T-helper 2 cell (primary cell): ENCODE measurements around the gene BAIAP2L1.
A peak's percentile ranks its signal among the peaks of the same experiment; 100 is the strongest.
"Not testable (repeated sequence)": the region's sequence is repeated elsewhere in the genome, so short reads cannot be mapped to it uniquely, and the experiment has no call there.

Experiments used
- DNase-seq, 5 experiments: peaks; one replicate each; pipeline versions ENCODE4 v3.0.0 to v3.0.0-alpha.2; 2012 to 2022
- total RNA-seq, 2 donors: gene quantifications; one replicate each; lab custom pipeline; 2026; lab: John Stamatoyannopoulos, UW

Gene BAIAP2L1, protein sequence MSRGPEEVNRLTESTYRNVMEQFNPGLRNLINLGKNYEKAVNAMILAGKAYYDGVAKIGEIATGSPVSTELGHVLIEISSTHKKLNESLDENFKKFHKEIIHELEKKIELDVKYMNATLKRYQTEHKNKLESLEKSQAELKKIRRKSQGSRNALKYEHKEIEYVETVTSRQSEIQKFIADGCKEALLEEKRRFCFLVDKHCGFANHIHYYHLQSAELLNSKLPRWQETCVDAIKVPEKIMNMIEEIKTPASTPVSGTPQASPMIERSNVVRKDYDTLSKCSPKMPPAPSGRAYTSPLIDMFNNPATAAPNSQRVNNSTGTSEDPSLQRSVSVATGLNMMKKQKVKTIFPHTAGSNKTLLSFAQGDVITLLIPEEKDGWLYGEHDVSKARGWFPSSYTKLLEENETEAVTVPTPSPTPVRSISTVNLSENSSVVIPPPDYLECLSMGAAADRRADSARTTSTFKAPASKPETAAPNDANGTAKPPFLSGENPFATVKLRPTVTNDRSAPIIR
- total RNA-seq, result 1.6 to 2.2 reads per million in 2 donors

DNA sequence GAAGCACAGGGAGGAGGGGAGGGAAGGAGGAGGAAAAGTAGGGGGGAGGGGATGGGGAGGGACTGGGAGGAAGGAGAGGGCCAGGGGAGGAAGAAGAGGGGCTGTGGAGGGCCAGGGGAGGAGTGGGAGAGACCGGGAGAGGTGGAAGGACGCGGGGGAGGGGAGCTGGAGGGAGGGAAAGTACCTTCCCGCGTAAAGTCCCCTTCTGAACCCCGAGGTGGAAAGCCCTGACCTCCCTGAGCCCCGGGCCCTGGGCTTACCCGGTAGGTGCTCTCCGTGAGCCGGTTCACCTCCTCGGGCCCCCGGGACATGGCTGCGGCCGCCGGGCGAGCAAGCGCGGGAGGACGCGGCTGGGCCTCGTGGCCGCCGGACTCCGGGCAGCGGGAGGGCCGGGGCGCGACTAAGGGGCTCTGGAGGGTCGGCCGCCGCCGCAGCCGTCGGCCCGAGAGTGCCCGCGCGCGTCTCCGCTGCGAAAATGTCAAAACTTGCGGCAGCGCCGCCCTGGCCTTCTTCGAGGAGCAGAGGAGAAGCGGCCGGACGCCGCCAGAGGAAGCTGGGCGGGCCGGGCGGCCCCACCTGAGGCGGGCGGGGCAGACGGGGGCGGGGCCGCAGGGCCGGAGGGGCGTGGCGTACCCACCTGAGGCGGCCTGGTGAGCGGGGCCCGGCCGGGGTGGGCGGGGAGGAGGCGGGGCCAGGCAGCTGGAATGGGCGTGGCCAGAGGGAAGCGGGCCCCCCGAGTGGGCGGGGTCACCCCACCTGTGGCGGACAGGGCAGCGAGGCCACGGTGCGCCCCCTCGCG, at the start of gene BAIAP2L1:
Gene BAIAP2L1, minus strand, starts transcription at position 549 of the 799 bp plus-strand sequence. Its CDS starts 238 bp downstream, at position 311.
- peak; percentile 44 to 77 (median 61) for DNase-seq

DNA sequence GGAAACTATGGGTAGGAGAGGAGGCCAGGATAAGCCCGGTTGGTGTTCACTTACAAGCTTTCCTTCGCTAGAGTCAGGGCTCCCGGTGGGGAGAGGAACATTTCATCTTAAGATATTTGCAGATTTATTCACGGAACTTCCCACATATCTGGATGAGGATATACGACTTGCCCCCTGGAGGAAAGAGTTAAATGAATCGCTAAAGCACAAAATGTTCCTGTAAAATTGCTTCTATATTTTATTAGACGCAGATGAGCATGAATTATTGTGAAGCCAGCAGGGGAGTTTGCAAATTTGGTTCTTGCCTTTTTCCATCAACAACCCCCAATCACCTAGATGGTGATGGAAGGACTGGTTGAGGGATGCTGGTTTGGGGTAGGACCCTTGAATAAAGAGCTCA, 47.9 kb upstream of the BAIAP2L1 start:
- no peak for DNase-seq

DNA sequence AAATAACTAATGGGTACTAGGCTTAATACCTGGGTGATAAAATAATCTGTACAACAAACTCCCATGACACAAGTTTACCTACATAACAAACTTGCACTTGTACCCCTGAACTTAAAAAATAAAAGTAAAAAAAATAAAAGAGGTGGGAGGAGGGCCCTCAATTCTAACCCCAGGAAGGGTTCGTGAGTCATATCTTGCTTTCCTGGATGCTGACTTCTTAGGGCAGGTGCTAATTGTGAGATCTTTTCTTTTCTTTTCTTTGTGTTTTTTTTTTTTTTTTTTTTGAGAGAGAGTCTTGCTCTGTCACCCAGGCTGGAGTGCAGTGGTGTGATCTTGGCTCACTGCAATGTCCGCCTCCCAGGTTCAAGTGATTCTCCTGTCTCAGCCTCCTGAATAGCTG, 40.1 kb upstream of the BAIAP2L1 start:
- peak in 1 of 5 experiments; percentile 46 for DNase-seq

DNA sequence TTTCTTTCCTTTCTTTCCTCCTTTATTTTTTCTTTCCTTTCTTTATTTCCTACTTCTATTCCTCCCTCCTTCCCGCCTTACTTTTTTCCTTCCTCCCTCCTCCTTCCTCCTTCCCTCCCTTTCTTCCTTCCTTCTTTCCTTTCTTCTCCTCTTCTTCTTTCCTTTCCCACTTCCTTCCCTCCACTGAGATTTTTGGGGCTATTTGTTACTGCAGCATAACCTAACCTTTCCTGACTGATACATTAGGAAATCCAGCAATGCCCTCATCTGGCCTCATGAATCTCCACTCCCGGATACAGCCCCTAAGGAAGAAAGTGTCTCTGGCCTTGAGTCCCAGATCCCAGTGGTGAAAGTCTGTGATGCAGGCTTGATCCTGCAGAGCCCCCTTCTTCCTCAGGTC, 38.6 kb upstream of the BAIAP2L1 start:
- DNase-seq, result no peak

DNA sequence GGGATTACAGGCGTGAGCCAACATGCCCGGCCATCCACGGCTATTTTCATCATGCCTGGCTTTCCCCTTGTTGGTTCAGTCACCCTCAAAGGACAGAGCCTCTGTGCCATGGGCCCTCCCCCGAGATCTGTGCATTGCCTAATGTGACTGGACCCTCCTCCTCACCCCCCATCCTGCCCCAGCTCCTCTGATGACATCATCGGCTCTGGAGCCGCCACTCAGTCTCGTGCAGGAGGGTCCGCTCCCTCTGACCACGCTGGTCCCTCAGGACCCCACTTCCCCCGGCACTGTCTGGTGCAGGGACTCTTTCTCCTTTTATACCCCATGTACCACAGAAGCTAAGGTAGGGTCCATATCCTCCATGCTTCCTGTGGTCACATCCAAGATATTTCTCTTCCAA, 33.2 kb upstream of the BAIAP2L1 start:
- DNase-seq, result no peak

DNA sequence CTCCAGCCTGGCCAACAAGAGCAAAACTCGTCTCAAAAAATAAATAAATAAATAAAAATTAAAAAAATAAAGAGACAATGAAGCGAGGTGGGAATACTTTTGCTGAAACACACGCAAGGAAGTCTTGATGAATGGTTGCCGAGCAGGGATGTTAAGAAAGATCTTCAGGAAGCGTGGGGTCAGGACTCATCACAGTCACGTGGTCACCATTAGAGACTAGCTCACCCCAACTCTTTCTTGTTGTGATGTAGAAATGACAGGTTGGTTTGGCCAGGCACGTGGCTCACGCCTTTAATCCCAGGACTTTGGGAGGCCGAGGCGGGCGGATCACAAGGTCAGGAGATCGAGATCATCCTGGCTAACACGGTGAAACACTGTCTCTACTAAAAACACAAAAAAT, 28.9 kb upstream of the BAIAP2L1 start:
- no peak for DNase-seq

DNA sequence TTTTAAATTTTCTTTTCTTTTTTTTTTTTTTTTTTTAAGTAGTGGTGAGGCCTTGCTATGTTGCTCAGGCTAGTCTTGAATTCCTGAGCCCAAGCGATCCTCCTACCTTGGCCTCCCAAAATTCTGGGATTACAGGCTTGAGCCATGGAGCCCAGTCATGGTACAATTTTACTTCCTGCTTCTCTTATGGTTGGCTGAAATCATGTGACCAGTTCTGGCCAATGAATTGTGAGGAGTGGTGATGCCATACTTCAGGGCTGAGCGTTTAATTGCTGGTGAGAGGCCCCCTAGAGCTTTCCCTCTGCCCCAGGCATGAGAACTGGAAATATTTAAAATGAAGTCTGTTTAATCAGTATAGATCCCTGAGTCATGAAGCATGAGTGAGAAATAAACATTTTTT, 22.2 kb upstream of the BAIAP2L1 start:
- DNase-seq, result peak in 1 of 5 experiments; percentile 15

DNA sequence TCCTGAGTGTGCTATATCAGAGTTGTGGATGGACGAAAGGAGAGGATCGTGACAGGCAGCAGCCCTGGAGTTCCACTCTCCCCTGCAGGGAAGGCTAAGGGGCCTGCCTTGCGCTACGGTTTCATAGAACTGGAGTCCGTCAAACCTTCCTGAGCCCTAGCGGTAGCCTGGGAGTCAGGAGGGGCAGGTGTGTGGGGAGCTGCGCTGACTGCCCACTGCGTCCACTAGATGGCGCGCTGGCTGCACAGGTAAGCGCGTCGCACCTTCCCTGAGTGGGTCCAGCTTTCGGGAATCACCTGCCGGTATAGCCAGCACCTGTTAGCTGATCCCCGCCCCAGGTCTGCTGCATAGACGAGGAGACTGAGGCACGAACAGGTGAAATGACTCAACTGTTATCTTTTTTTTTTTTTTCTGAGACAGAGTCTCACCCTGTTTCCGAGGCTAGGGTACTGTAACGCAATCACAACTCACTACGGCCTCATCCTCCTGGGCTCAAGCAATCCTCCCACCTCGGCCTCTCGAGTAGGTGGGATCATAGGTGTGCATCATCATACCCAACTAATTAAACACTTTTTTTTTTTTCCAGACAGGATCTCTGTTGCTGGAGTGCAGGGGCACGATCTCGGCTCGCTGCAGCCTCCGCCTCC, 20.2 kb upstream of the BAIAP2L1 start:
- peak in 4 of 5 experiments; percentile 26 to 51 (median 40) for DNase-seq

DNA sequence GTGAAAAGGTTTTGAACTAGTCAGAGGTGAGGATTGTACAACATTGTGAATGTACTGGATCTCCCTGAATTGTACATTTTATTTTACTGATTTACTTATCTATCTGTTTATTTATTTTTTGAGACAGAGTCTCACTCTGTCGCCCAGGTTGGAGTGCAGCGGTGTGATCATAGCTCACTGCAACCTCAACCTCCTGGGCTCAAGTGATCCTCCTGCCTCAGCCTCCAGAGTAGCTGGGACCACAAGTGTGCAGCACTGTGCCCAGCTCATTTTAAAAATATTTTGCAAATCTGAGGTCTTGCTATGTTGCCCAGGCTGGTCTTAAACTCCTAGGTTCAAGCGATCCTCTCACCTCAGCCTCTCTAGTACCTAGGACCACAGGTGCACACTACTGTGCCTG, 19.1 kb upstream of the BAIAP2L1 start:
- DNase-seq, result not testable (repeated sequence)

DNA sequence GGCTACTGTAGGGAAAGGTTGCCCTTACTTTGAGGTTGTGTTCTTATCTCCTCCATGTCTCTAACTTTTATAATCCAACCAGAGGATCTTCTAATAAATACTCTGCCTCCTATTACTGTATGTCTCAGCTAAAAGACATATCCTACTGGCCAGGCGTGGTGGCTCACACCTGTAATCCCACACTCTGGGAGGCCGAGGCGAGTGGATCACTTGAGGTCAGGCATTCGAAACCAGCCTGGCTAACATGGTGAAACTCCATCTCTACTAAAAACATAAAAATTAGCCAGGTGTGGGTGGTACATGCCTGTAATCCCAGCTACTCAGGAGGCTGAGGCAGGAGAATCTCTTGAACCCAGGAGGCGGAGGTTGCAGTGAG, 18.4 kb upstream of the BAIAP2L1 start:
- DNase-seq, result not testable (repeated sequence)

DNA sequence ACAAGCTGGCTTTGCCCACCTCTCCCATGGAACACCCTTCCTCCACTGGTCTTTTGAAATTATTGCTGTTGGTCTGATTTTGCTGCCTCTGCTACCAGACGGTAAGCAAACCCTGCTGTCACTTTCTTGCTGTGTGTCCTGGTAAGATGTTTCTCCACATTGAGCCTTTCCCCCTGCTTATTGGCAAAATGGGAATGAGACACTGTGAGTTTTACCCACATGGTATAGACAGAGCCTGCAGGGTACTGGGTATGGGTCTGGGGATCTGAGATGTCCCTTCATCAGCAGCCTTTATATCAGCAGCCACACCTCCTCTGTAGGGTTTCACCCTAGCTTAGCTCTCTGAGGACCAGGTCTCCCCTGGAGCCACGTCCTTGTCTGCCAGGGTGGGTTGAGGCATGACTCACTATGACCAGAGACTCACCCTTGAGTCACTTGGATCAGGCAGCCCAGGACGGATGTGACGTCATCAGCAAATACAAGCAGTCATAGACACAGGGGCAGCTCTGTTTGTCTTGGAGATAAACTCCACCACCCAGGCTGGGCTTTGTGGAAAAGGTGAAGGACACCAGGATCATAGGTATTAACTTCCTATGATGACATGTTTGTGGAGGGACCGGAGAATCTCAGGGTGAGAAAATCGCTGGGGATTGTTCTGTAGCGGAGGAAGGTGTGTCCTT, 17.9 kb upstream of the BAIAP2L1 start:
- peak in 1 of 5 experiments; percentile 27 for DNase-seq

DNA sequence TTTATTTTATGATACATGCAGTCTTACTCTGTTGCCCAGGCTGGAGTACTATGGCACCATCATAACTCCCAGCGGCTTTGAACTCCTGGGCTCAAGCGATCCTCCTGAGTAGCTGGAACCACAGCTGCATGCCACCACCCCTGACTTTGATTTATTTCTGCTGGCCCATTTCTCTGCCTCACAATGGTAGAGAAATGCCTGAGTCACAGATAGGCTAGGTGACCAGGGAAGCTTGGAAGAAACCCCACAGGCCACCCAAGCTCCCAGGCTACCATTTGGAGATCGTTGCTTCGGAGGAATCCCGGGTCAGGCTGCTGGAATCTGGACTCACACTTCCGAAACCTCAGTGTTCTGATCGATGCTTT, 17.4 kb upstream of the BAIAP2L1 start:
- DNase-seq, result no peak

DNA sequence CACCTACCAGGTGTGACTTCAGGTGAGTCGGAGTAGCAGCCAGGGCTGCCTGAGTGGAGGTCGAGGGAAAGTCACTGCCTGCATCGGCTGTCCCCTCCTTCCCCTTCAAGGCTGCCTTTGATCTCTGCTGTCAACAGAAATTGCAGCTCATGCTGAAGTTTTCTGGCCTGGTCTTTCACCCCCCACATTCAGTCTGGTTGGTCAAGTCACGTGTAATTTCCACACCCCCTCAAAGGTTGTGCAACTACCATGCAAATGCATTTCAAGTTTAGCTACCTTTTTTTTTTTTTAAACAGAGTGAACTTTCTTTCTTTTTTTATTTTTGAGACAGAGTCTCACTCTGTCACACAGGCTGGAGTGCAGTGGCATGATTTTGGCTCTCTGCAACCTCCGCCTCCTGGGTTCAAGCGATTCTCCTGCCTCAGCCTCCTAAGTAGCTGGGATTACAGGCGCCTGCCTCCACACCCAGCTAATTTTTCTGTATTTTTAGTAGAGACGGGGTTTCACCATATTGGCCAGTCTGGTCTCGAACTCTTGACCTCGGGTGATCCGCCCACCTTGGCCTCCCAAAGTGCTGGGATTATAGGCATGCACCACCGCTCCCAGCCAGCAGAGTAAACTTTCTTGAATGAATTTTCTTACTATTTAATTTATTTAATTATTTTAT, 16.8 kb upstream of the BAIAP2L1 start:
- not testable (repeated sequence) for DNase-seq

DNA sequence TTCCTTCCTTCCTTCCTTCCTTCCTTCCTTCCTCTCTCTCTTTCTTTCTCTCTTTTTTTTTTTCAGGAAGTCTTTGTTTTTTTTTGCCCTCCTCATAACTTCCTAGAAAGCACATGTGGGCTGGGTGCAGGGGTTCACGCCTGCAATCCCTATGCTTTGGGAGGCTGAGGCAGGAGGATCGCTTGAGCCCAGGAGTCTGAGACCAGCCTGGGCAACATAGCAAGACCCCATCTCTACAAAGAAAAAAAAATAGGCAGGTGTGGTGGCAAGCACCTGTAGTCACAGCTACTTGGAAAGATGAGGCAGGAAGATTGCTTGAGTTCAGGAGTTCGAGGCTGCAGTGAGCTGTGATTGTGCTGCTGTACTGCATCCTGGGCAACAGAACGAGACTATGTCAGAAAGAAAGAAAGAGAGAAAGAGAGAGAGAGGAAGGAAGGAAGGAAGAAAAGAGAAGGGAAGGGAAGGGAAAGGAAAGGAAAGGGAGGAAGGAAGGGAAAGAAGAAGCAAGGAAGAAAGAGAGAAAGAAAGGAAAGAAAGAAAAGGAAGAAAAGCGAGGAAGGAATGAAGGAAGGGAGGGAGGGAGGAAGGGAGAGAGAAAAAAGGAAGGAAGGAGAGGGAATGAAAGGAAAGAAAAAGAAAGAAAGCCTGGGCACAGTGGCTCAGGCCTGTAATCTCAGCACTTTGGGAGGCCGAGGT, 13.5 kb upstream of the BAIAP2L1 start:
- no peak for DNase-seq

DNA sequence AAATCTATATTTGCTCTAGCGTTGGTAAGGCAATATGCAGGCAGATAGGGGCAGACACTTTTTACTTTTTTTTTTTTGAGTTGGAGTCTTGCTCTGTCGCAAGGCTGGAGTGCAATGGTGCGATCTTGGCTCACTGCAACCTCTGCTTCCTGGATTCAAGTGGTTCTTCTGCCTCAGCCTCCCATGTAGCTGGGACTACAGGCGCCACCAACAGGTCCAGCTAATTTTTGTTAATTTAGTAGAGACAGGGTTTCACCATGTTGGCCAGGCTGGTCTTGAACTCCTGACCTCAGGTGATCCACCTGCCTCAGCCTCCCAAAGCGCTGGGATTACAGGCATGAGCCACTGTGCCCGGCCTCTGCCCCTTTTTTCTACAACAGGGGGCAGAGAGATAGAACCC, 12.8 kb upstream of the BAIAP2L1 start:
- not testable (repeated sequence) for DNase-seq

DNA sequence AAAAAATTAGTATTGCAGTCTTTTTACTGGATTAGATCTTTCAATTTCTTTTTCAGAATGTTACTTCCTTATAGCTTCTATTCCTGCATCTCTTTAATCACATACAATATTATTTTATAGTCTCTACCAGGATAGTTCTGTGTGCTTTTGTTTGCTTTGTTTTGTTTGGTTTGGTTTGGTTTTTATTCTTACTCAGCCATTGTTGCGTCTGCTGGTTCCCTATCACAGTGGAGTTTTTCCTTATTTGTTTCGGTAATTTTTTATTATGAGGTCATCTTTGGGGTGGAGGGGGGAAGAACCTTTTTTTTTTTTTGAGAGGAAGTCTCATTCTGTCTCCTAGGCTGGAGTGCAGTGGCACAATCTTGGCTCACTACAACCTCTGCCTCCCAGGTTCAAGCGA, 9.0 kb upstream of the BAIAP2L1 start:
- DNase-seq, result no peak

DNA sequence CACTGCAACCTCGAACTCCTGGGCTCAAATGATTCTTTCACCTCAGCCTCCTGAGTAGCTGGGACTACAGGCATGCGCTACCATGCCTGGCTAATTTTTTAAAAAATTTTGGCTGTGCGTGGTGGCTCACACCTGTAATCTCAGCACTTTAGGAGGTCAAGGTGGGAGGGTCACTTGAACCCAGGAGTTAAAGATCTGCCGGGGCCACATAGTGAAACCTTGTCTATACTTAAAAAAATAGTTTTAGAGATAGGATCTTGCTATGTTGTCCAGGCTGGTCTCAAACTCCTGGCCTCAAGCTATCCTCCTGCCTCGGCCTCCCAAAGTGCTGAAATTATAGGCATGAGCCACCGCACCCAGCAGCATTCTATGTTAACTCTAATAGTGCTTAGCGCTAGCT, 7.3 kb upstream of the BAIAP2L1 start:
- DNase-seq, result not testable (repeated sequence)

DNA sequence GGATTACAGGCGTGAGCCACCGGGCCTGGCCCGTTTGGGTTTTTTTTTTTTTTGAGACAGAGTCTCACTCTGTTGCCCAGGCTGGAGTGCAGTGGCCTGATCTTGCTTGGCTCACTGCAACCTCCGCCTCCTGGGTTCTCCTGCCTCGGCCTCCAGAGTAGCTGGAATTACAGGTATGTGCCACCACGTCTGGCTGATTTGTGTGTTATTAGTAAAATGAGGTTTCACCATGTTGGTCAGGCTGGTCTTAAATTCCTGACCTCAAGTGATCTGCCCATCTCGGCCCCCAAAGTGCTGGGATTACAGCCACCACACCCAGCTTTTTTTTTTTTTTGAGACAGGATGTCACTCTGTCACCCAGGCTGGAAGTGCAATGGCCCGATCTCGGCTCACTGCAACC, 5.9 kb upstream of the BAIAP2L1 start:
- DNase-seq, result no peak

DNA sequence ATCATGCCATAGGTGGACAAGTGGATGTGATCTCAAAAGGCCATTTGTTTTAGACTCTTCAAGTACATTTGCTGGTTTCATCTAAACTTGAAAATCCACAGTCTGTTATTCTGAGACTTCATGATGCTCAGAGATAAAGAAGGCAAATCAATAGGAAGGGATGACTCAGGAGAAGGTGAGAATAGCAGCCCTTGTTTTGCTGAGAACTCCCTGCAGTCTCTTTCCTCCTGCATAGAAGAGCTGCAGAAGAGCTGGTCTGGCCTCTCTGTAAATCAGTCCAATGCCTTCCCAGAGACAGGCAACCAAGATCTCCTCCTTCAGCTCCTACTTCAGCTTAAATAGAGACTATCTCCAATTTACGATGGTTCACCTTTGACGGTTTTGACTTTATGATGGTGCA, 4.0 kb upstream of the BAIAP2L1 start:
- DNase-seq, result no peak

DNA sequence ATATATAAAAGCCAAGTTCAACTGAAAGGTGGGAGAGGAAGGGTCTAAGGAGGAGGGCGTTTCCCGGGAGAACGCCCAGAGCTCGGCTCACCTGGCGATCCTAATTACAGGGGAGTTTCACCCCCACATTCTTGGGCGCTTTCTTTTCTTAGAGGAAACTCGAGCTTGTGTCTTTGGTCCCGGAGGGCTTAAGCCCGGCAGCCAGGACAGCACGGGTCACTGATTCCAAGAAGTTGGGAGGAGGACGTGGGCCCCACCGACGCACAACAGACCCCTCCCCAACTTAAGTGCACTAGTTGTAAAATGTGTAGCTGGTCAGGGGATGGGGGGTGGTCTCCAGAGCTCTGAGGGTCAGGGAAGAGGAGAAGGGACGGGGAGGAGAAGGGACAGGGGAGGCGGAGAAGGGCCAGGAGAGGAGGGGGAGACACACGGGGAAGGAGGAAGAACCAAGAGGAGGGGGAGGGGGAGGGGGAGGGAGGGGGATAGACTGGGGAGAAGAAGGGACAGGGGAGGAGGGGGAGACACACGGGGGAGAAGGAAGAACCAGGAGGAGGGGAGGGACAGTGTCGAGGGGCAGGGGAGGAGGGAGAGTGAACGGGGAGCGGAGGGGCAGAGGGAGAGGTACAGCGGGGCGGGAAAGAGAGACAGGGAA, 874 bp downstream of the BAIAP2L1 start:
- no peak for DNase-seq

DNA sequence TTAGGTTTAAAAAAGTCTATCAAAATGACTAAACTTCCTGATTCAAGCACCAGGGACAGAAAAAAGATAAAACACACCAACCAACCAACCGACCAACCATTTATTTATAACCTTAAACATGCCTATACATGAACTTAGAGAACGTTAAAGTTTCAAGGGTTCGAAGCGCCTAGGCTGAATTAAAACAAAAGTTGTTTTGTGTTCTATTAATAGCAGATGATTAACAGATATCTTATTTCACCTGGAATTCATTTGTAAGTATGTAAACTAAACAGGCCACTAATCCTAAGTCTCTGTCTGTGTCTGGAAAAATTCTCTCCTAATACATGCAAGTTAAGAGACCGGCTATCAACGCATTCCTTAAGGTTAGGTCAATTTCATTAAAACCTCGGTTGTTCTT, 1.4 kb downstream of the BAIAP2L1 start:
- no peak for DNase-seq
